ENCODE measurements around the gene MAP2K1. TPM values are rescaled to one million over a fixed set of nuclear protein-coding genes. Genes with fewer than 3 reads are reported as not detected.

MAP2K1 gene
- total and polyA plus RNA-seq, 9 of the 15 experiments (the other 6 are each of a cell fraction or from before 2014, with no cell fraction given): 7.5 to 58.3 (median 30.0) TPM

DNA sequence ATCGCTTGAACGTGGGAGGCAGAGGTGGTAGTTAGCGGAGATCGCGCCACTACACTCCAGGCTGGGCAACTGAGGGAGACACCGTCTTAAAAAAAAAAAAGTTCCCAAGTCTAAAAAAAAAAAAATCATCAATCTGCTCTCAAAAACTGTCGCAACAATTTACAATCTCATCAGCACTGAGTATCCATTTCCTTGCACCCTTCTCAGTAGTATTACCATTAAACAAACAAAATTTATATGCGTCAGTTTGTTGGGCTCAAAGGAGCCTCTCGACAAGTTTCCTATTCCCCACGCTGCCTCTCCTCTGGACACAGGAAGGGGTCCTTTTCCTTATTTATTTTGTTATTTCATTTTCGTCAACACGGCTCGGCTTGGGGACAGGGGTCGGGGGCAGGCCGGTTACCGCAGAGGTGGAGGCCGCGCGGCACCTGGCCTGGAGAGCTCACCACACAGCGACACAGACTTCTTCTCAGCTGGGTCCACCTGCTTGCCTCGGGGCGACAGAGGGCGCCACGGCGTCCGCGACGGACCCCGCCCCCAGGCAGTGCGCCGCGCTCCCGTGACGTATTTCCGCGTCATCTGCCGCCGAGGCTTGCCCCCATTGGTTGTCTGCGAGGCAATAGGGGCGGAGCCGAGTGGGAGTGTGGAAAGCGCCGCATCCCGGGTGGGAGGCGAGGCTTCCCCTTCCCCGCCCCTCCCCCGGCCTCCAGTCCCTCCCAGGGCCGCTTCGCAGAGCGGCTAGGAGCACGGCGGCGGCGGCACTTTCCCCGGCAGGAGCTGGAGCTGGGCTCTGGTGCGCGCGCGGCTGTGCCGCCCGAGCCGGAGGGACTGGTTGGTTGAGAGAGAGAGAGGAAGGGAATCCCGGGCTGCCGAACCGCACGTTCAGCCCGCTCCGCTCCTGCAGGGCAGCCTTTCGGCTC lies at the start of gene MAP2K1 (continued):
- TF ChIP-seq UBTF (IDR thresholded peaks at IDR 0.05; ENCODE audit: borderline replicate concordance in 1 of 2, low read depth in 2 of 2, low read length in 2 of 2): peak in 1 of 2 experiments; percentile 82; a peak in 2 of 4 replicates
- peak; percentile 45 for TF ChIP-seq RBM22 (IDR thresholded peaks at IDR 0.05; ENCODE audit: low read depth, low read length, poor library complexity, severe bottlenecking)
- TF ChIP-seq CREM (IDR thresholded peaks at IDR 0.05; ENCODE audit: low read depth): peak; percentile 99
- TF ChIP-seq HMGN3 (IDR thresholded peaks at IDR 0.05; ENCODE audit: borderline replicate concordance, extremely low read depth, insufficient read length, low read depth, low read length): peak; percentile 96
- TF ChIP-seq, protein P1, sequence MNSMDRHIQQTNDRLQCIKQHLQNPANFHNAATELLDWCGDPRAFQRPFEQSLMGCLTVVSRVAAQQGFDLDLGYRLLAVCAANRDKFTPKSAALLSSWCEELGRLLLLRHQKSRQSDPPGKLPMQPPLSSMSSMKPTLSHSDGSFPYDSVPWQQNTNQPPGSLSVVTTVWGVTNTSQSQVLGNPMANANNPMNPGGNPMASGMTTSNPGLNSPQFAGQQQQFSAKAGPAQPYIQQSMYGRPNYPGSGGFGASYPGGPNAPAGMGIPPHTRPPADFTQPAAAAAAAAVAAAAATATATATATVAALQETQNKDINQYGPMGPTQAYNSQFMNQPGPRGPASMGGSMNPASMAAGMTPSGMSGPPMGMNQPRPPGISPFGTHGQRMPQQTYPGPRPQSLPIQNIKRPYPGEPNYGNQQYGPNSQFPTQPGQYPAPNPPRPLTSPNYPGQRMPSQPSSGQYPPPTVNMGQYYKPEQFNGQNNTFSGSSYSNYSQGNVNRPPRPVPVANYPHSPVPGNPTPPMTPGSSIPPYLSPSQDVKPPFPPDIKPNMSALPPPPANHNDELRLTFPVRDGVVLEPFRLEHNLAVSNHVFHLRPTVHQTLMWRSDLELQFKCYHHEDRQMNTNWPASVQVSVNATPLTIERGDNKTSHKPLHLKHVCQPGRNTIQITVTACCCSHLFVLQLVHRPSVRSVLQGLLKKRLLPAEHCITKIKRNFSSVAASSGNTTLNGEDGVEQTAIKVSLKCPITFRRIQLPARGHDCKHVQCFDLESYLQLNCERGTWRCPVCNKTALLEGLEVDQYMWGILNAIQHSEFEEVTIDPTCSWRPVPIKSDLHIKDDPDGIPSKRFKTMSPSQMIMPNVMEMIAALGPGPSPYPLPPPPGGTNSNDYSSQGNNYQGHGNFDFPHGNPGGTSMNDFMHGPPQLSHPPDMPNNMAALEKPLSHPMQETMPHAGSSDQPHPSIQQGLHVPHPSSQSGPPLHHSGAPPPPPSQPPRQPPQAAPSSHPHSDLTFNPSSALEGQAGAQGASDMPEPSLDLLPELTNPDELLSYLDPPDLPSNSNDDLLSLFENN (IDR thresholded peaks at IDR 0.05; ENCODE audit: low read depth in 2 of 2, low read length in 2 of 2): peak in 1 of 2 experiments; percentile 63; a peak in 1 of 4 replicates
- TF ChIP-seq HNRNPLL (IDR thresholded peaks at IDR 0.05; ENCODE audit: low read depth, low read length, poor library complexity, severe bottlenecking): no peak
- no peak for TF ChIP-seq PTRF (tag; IDR thresholded peaks at IDR 0.05)
- 0 out of 2 replicates have a peak, but pooled peaks have one; percentile 66 for TF ChIP-seq HMGXB4 (CRISPR knock-in tag; IDR thresholded peaks at IDR 0.05)
- no peak for TF ChIP-seq ZFP36 (IDR thresholded peaks at IDR 0.05; ENCODE audit: low read depth, low read length, partially characterized antibody)
- peak; percentile 85 for TF ChIP-seq E2F8 (IDR thresholded peaks at IDR 0.05; ENCODE audit: low read depth, partially characterized antibody)
- TF ChIP-seq CBX3 (IDR thresholded peaks at IDR 0.05; ENCODE audit: borderline replicate concordance in 1 of 2, low read length in 2 of 2): peak in 1 of 2 experiments; percentile 78; a peak in 1 of 3 replicates
- TF ChIP-seq CEBPG (CRISPR knock-in tag; IDR thresholded peaks at IDR 0.05): peak; percentile 20; the same call in 1 of the 2 replicates
- no peak for TF ChIP-seq CEBPG (tag; conservative IDR thresholded peaks at IDR 0.05 in 1 of 2, IDR thresholded peaks at IDR 0.05 in 1 of 2)
- peak; percentile 91 for TF ChIP-seq POLR2A (conservative IDR thresholded peaks at IDR 0.05)
